IPS DF 6.9 (cell line): ENCODE measurements around the gene ADORA1.

ENCODE experiments used
- DNase-seq: peaks from one replicate; pipeline ENCODE4 v3.0.0-alpha.2; 2013; ENCODE audit warnings: low read depth, low spot score
- H3K27ac ChIP-seq: one replicate; pipeline ENCODE4 v1.5.1; 2013; ENCODE audit warnings: low read length, control low read depth
- H3K27me3 ChIP-seq: 2 replicates; pipeline ENCODE4 v1.6.1; 2013; ENCODE audit warnings: mild to moderate bottlenecking, low read length; ENCODE audit not compliant: control insufficient read depth, insufficient read depth
- H3K36me3 ChIP-seq: 2 replicates; pipeline ENCODE4 v1.6.1; 2013; ENCODE audit warnings: low read length; ENCODE audit not compliant: control insufficient read depth, insufficient read depth
- H3K4me1 ChIP-seq: 2 replicates; pipeline ENCODE4 v1.6.1; 2013; ENCODE audit warnings: low read length; ENCODE audit not compliant: control insufficient read depth, insufficient read depth
- H3K4me3 ChIP-seq: 2 replicates; pipeline ENCODE4 v1.5.1; 2013; ENCODE audit warnings: mild to moderate bottlenecking, low read length
- H3K9me3 ChIP-seq: 2 replicates; pipeline ENCODE4 v1.6.1; 2013; ENCODE audit warnings: low read length, inconsistent platforms; ENCODE audit not compliant: control insufficient read depth, insufficient read depth
- WGBS: extraction: QIAGEN DNeasy Blood & Tissue Kit; methylation state at CpG from one replicate; pipeline ENCODE4 v1.1.7; 2013; ENCODE audit warnings: mixed read lengths, missing lambda C conversion rate; ENCODE audit not compliant: insufficient read length, insufficient coverage; 5-methylcytosine and 5-hydroxymethylcytosine counted together

ADORA1 gene

DNA sequence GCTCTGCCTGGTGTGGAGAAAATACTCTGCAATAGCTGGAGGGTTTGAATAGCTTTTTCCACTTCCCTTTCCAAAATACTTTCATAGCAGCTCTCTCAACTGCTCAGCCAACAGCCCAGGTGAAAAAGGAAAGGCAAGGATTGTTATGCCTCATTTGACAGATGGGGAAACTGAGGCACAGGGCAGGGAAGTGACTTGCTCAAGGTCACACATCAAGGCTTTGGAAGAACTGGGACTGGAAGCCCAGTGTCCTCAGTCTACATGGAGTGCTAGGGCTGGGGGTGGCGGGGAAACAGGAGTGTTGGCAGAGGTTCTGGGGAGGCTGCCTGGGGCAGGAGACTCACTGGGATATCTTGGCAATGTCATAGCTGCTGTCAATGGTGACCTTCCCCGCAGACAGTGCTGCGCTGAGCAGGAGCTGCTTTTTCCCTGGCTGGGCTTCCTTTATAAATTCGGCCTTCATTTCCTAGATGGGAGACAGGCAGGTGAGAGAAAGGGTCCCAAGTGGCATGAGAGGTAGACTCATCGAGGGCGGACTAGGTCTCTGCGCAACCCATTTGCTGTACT lies 54.9 kb downstream of the ADORA1 start:
- no peak overlapping the region for H3K27ac ChIP-seq
- no peaks in the 10 kb centered on the region for H3K27me3 ChIP-seq
- WGBS = no CpG with 5 or more reads among the region's 7 CpGs

GRCh38 chr1:203183828-203184227 lies 56.3 kb downstream of the ADORA1 start:
- H3K4me3 ChIP-seq = no peak overlapping the region
- H3K27me3 ChIP-seq = no peaks in the 10 kb centered on the region
- H3K36me3 ChIP-seq = no peaks in the 10 kb centered on the region
- H3K27ac ChIP-seq = no peak overlapping the region
- no peaks in the 10 kb centered on the region for H3K9me3 ChIP-seq
- H3K4me1 ChIP-seq = peaks cover 12% of the 10 kb centered on the region
- WGBS = no CpG with 5 or more reads among the region's 2 CpGs
- no peak for DNase-seq

More for the DNA sequence above, 54.9 kb downstream of the ADORA1 start:
- Histone ChIP-seq H3K36me3 (no peaks in the 10 kb centered on the region), H3K4me3 (no peak overlapping the region), H3K9me3 (no peaks in the 10 kb centered on the region), H3K4me1 (peaks cover 16% of the 10 kb centered on the region)
- no peak for DNase-seq

DNA sequence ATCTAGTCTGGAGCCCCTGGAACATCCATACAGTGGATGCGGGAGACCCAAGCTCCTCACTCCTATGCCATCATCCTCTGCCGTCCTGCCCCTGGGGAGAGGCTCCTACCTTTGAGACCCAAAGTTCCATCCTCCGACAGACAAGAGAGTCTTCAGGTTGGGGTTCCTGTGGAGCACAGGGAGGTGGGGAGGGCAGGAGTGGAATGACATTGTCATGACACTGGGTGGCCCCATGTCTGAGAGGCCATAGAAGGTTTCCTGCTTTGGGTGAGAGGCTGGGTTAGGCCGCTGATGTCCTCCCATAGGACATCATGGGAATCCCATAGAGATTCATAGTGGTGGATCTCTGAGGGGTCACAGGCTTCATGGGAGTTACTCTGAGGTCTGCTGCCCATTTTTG lies 56.9 kb downstream of the ADORA1 start:
- peaks cover 11% of the 10 kb centered on the region; the same call in 1 of the 2 replicates for H3K4me1 ChIP-seq
- H3K27me3 ChIP-seq = no peaks in the 10 kb centered on the region
- no peaks in the 10 kb centered on the region for H3K36me3 ChIP-seq
- no peaks in the 10 kb centered on the region for H3K9me3 ChIP-seq
- DNase-seq = no peak
- H3K27ac ChIP-seq = no peak overlapping the region
- no CpG with 5 or more reads among the region's 4 CpGs for WGBS
- H3K4me3 ChIP-seq = no peak overlapping the region

DNA sequence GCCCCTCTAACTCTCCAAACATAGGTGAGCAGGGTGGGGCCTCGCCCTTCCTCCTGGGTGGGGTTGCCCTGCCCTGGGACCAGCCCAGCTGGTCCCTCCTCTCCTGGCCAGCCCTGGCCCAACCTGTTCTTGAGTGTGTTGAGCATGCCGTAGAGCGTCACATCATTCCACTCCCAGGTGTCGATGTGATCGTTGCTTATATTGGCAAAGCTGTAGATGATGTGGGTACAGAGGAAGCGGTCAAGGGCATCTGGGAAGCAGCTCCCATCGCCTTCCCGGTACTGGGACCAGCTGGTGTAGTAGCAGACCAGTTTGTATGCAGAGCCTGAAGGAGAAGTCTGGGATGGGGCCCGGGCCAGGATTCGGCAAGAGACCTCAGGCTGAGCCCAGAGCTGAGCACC lies 57.5 kb downstream of the ADORA1 start:
- H3K27me3 ChIP-seq = no peaks in the 10 kb centered on the region
- peaks cover 11% of the 10 kb centered on the region; the same call in 1 of the 2 replicates for H3K4me1 ChIP-seq
- no peak for DNase-seq
- no CpG with 5 or more reads among the region's 10 CpGs for WGBS
- H3K27ac ChIP-seq = no peak overlapping the region
- no peaks in the 10 kb centered on the region for H3K36me3 ChIP-seq
- no peak overlapping the region for H3K4me3 ChIP-seq
- H3K9me3 ChIP-seq = no peaks in the 10 kb centered on the region

DNA sequence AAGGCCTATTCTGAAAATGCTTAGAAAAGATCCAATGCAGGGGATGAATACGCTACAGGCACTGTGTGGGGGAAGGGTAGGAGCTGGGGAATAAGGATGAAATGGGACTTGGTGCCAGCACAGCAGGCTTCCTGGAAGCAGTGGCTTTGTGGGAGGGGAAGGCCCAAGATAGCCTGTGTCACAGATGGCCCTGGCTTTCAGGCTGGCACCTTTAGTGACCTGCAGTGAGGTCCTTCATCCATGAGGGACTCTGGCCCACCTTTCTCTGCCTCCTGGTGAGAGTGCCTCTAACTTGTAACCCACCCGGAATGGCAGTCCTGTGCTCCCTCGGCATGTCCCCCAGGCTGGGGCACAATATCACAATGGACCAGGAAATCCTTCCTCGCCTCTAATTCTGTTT lies 58.1 kb downstream of the ADORA1 start:
- H3K27ac ChIP-seq = no peak overlapping the region
- H3K4me1 ChIP-seq = peaks cover 11% of the 10 kb centered on the region; the same call in 1 of the 2 replicates
- no peaks in the 10 kb centered on the region for H3K36me3 ChIP-seq
- no peaks in the 10 kb centered on the region for H3K9me3 ChIP-seq
- no CpG with 5 or more reads among the region's 4 CpGs for WGBS
- no peaks in the 10 kb centered on the region for H3K27me3 ChIP-seq
- H3K4me3 ChIP-seq = no peak overlapping the region
- no peak for DNase-seq

- Histone ChIP-seq H3K36me3 (no peaks in the 10 kb centered on the region), H3K27me3 (no peaks in the 10 kb centered on the region), H3K4me1 (peaks cover 11% of the 10 kb centered on the region; the same call in 1 of the 2 replicates), H3K9me3 (no peaks in the 10 kb centered on the region), H3K27ac (no peak overlapping the region), H3K4me3 (no peak overlapping the region)
- WGBS = no CpG with 5 or more reads among the region's 5 CpGs
- DNase-seq = no peak
Measured at GRCh38 chr1:203186091-203186445, 58.5 kb downstream of the ADORA1 start.

DNA sequence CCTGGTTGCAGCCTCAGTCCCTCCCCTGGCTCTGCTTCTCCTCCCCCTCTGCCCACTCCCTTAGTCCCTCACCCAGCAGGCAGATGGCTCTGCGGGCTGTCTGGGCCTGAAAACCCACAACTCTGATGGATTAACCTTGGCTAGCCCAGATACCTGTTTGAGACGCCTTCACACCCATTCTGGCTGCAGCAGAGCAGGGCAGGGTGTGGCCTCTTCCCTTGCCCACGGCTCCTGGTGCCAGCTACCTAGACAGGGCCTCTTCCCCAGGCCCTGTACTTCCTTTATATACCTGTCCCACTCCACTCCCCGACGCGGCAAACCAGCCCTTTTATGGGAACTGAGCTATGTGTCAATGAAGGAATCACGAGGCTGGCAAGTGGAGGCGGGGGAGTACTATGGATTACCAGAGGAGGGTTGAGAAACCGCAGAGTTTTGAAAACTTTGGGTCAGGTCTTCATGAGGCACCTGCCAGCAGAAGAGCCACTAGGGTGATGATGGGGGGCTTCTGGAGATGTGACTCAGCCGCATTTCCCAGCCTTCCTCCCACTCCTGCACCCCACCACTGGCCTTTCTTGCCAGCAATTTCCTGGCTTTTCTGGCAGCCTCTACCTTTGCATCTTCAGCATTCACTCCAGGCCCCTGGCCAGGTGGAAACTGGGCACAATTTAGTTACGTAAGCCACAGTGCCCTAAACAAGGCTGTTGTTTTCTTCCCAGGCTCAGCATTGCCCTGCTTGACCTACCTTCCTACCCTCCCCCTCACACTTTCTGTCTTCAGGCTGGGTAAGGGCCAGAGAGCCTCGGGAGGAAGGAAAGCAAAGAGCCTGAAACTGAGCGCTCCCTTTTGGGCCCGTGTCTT lies 59.1 kb downstream of the ADORA1 start, which contains the start of gene CHI3L1:
Gene CHI3L1, minus strand, starts transcription at position 259 of the 858 bp plus-strand sequence. Its CDS starts 81 bp downstream, at position 178.
- no peaks in the 10 kb centered on the region for H3K36me3 ChIP-seq
- H3K27ac ChIP-seq = no peak within 1 kb of the TSS
- no peak within 1 kb of the TSS for H3K4me3 ChIP-seq
- no CpG with 5 or more reads among the region's 14 CpGs for WGBS
- H3K9me3 ChIP-seq = no peaks in the 10 kb centered on the region
- H3K4me1 ChIP-seq = peaks cover 11% of the 10 kb centered on the region; the same call in 1 of the 2 replicates
- no peak for DNase-seq
- H3K27me3 ChIP-seq = no peaks in the 10 kb centered on the region

DNA sequence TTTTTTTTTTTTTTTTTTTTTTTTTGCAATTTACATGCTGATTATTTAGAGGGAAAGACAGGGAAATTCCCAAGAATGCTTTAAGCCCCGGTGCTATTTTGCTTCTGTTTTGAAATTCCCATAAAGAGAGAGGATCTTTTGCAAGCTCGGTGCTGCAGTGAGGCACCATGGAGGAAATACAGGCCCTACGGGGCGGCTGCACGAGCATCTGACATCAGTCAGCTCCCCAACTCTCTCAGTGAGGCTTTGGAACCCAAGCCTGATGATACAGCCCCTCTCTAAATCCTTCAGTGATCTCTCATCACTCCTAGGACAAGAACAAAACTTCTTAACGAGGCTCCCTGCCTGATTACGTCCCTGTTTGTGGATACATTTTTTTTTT lies 59.8 kb downstream of the ADORA1 start:
- Histone ChIP-seq H3K9me3 (no peaks in the 10 kb centered on the region), H3K4me1 (peaks cover 11% of the 10 kb centered on the region; the same call in 1 of the 2 replicates), H3K27me3 (no peaks in the 10 kb centered on the region), H3K27ac (no peak overlapping the region), H3K36me3 (no peaks in the 10 kb centered on the region), H3K4me3 (no peak overlapping the region)
- no CpG with 5 or more reads among the region's 7 CpGs for WGBS
- no peak for DNase-seq

DNA sequence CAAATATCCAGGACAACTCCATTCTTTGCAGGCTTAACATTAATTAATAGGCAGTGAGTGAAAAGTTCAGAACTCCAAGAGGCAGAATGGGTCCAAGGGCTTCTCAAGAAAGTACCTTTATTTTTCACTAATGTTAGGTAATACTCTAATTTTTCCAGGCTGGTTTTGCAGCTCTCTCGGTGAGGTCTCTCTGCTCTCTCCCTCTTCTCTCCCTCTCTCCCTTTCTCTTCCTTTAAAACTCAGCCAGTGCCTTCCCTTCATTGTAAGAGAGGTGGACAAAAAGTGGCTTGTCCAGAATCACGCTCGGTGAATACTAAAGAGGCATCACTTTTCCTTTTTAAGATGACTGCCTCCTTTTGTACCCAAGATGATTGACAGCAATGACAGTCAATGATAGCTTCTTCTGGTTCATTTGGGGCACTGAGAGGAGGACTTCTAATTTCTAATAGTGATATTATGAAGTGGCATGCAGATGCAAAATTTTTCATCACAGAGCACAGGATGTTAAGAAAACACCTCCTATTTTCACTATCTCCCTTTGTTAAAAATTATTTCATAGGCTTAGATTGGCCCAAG lies 60.3 kb downstream of the ADORA1 start:
- Histone ChIP-seq H3K4me1 (peaks cover 11% of the 10 kb centered on the region; the same call in 1 of the 2 replicates), H3K36me3 (no peaks in the 10 kb centered on the region), H3K27ac (no peak overlapping the region), H3K9me3 (no peaks in the 10 kb centered on the region), H3K27me3 (no peaks in the 10 kb centered on the region), H3K4me3 (no peak overlapping the region)
- no CpG with 5 or more reads among the region's 3 CpGs for WGBS
- DNase-seq = no peak

DNA sequence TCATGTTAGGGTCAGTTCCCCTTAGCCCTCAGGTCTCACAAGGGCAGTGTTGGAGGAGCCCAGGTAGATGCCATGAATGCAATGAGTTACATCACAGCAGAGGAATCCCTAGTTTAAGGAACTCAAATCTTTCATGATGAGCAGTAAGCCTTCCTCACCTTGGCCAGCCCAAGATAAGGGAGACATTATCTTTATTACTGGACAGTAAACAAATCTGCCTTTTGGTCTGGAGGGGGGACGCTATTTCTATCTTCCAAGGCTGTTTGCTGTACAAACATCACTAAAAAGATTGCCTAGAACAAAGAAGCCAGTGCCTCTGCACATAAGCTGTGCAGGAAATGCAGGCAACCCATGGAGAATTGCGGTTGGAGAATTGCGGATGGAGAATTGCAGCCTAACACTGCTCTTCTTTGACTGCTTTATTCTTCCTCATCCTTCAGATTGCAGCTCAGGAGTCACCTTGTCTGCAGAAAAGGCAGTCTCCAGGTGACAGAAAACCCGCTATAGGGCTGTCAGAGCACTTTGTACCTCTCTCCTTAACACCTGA lies 61.2 kb downstream of the ADORA1 start:
- no peak for DNase-seq
- Histone ChIP-seq H3K4me3 (no peak overlapping the region), H3K9me3 (no peaks in the 10 kb centered on the region), H3K36me3 (no peaks in the 10 kb centered on the region), H3K27me3 (no peaks in the 10 kb centered on the region), H3K4me1 (peaks cover 11% of the 10 kb centered on the region; the same call in 1 of the 2 replicates), H3K27ac (no peak overlapping the region)
- WGBS = no CpG with 5 or more reads among the region's 4 CpGs
